PC-9 (cell line): ENCODE data around the gene MANEAL. TPM values are rescaled to one million over a fixed set of nuclear protein-coding genes. Genes with fewer than 3 reads are reported as not detected.

ENCODE experiments used
- BruUV-seq: library from RNA; stranded (reverse); fragments of 400-500 nt; replicated peaks from 2 replicates; lab custom pipeline; 2021; lab: Mats Ljungman, UMichigan
- CTCF ChIA-PET: fragments of 300-600 bp; sonication (Branson Sonifier 250); formaldehyde crosslinking; loops from one replicate; lab custom pipeline; 2022; ENCODE audit warnings: antibody characterized with exemption; lab: Charles Lee
- POLR2A ChIA-PET: fragments of 300-600 bp; sonication (Branson Sonifier 250); formaldehyde crosslinking; loops from one replicate; lab custom pipeline; 2022; ENCODE audit warnings: antibody characterized with exemption; ENCODE audit not compliant: unreplicated experiment; lab: Charles Lee
- DNase-seq, 2 experiments: peaks; one replicate each; pipeline versions ENCODE4 v3.0.0 to v3.0.0-alpha.2; 2015 to 2022; ENCODE audit warnings: mixed read lengths in 1 of 2
- H2AFZ ChIP-seq: fragments of 200-600 bp; sonication (generic); 2 replicates; pipeline ENCODE4 v1.8.1; 2017; ENCODE audit warnings: antibody characterized with exemption
- H3F3A ChIP-seq: fragments of 200-600 bp; sonication (generic); 2 replicates; pipeline ENCODE4 v1.8.1; 2017; ENCODE audit warnings: antibody characterized with exemption, mild to moderate bottlenecking, low read depth; ENCODE audit not compliant: insufficient read depth
- H3K27ac ChIP-seq: fragments of 200-600 bp; sonication (generic); 2 replicates; pipeline ENCODE4 v1.6.1; 2016; ENCODE audit warnings: mixed run types
- H3K27me3 ChIP-seq: fragments of 200-600 bp; sonication (generic); 2 replicates; pipeline ENCODE4 v1.6.1; 2016; ENCODE audit warnings: low read depth, mixed run types; ENCODE audit not compliant: insufficient read depth
- H3K36me3 ChIP-seq: fragments of 200-600 bp; sonication (generic); 2 replicates; pipeline ENCODE4 v1.6.1; 2016; ENCODE audit warnings: low read depth, mixed run types
- H3K4me1 ChIP-seq: fragments of 200-600 bp; sonication (generic); replicated peaks from 2 replicates; pipeline ENCODE4 v1.6.1; 2016; ENCODE audit warnings: mixed run types; ENCODE audit not compliant: insufficient read depth
- H3K4me2 ChIP-seq: fragments of 200-600 bp; sonication (generic); 2 replicates; pipeline ENCODE4 v1.6.1; 2017; ENCODE audit warnings: mixed run types
- H3K4me3 ChIP-seq: fragments of 200-600 bp; sonication (generic); 2 replicates; pipeline ENCODE4 v1.6.1; 2016; ENCODE audit warnings: mixed run types
- H3K79me2 ChIP-seq: fragments of 200-600 bp; sonication (generic); 2 replicates; pipeline ENCODE4 v1.6.1; 2017; ENCODE audit warnings: low read depth, mixed run types
- H3K9me2 ChIP-seq: fragments of 200-600 bp; sonication (generic); 2 replicates; pipeline ENCODE4 v1.8.1; 2017; ENCODE audit warnings: mild to moderate bottlenecking; ENCODE audit not compliant: insufficient read depth
- H3K9me3 ChIP-seq: fragments of 200-600 bp; sonication (generic); 2 replicates; pipeline ENCODE4 v1.8.1; 2016; ENCODE audit warnings: low read depth; ENCODE audit not compliant: insufficient read depth
- H4K20me1 ChIP-seq: fragments of 200-600 bp; sonication (generic); 2 replicates; pipeline ENCODE4 v1.8.1; 2017; ENCODE audit not compliant: insufficient read depth
- EZH2 ChIP-seq: fragments of 200-600 bp; sonication (generic); IDR thresholded peaks from 2 replicates; pipeline ENCODE4 v1.8.0; 2017; ENCODE audit warnings: antibody characterized with exemption, low read depth
- intact Hi-C: fragments of 100-400 bp; cut with micrococcal nuclease; formaldehyde crosslinking; loops from one replicate; pipeline ENCODE4 v1.10.0; 2022; ENCODE audit not compliant: unreplicated experiment
- total RNA-seq: library from RNA; stranded (reverse); gene quantifications from 2 replicates; pipeline ENCODE4 v1.2.3, GENCODE V29; 2021
- TF ChIP-seq, protein P1 (sequence below): fragments of 200-600 bp; sonication (generic); conservative IDR thresholded peaks from 2 replicates; pipeline ENCODE4 v1.6.1; 2017; ENCODE audit warnings: mixed run types, antibody characterized with exemption, mild to moderate bottlenecking, moderate library complexity

MANEAL gene
- total RNA-seq, 1 experiment from 2014 or later: 11.3 TPM

DNA sequence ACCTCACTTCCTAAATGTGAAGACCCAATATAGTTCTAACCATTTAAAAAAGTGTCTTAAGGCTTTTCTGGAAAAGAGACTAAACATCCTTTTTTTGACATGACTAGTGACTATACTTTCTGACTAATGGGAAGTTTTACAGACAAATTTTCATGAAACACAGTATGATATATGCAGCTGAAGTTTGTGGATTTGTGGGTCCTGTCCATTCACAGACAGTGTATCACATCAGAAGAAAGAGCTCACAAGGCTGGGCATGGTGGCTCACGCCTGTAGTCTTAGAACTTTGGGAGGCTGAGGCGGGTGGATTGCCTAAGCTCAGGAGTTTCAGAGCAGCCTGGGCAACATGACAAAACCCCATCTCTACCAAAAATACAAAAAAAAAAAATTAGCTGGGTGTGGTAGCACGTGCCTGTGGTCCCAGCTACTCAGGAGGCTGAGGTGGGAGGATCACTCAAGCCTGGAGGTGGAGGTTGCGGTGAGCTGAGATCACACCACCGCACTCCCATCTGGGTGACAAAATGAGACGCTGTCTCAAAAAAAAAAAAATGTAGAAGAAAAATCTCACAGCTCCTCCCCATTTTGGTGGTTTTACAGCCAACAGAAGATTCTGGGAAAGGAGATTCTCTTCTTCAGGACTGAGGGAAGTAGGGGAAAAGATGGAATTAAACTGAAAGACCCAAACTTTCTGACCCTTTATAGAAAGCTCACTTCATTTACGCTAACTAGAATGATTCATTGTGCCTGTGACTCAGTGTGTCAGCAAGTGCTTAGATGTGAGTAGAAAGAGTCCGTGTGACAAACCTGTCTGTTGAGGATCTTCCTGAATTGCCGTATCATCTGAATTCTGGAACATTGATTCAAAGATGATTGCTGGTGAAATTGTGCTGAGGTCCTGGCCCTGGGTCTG is 29.5 kb downstream of the MANEAL start:
- no peaks in the 10 kb centered on the region for H4K20me1 ChIP-seq
- no peaks in the 10 kb centered on the region for H3K79me2 ChIP-seq
- no peak overlapping the region for H3K27ac ChIP-seq
- ChIA-PET POLR2A (no interaction called here), CTCF (no interaction called here)
- H3K9me2 ChIP-seq: no peaks in the 10 kb centered on the region
- no peak overlapping the region for H3K4me2 ChIP-seq
- no peak overlapping the region for H2AFZ ChIP-seq
- intact Hi-C loops: no loop called here
- BruUV-seq: no TSS peak
- no peaks in the 10 kb centered on the region for H3K4me1 ChIP-seq
- H3K4me3 ChIP-seq: no peak overlapping the region
- H3K9me3 ChIP-seq: no peaks in the 10 kb centered on the region
- no peaks in the 10 kb centered on the region for H3K27me3 ChIP-seq
- peaks cover 4% of the 10 kb centered on the region; the same call in 1 of the 2 replicates for H3F3A ChIP-seq
- TF ChIP-seq, protein P1, sequence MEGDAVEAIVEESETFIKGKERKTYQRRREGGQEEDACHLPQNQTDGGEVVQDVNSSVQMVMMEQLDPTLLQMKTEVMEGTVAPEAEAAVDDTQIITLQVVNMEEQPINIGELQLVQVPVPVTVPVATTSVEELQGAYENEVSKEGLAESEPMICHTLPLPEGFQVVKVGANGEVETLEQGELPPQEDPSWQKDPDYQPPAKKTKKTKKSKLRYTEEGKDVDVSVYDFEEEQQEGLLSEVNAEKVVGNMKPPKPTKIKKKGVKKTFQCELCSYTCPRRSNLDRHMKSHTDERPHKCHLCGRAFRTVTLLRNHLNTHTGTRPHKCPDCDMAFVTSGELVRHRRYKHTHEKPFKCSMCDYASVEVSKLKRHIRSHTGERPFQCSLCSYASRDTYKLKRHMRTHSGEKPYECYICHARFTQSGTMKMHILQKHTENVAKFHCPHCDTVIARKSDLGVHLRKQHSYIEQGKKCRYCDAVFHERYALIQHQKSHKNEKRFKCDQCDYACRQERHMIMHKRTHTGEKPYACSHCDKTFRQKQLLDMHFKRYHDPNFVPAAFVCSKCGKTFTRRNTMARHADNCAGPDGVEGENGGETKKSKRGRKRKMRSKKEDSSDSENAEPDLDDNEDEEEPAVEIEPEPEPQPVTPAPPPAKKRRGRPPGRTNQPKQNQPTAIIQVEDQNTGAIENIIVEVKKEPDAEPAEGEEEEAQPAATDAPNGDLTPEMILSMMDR: no peak
- no peak for TF ChIP-seq EZH2
- peaks cover 32% of the 10 kb centered on the region for H3K36me3 ChIP-seq
- no peak for DNase-seq

DNA sequence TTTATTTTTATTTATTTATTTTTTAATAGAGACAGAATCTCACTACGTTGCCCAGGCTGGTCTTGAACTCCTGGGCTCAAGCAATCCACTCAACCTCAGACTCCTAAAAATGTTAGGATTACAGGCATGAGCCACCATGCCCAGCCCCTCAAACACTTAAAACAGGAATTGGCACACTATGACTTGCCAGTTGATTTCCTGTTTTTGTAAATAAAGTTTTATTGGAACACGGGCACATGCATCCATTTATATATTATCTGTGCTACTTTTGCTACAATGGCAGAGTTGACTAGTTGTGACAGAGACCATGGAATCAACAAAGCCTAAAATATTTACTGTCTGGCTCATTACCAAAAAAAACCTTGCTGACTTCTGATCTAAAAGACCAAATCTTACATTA is 30.4 kb downstream of the MANEAL start:
- no peaks in the 10 kb centered on the region for H4K20me1 ChIP-seq
- peaks cover 4% of the 10 kb centered on the region; the same call in 1 of the 2 replicates for H3F3A ChIP-seq
- no peak for DNase-seq
- CTCF ChIA-PET: no interaction called here
- BruUV-seq: no TSS peak
- H3K27me3 ChIP-seq: no peaks in the 10 kb centered on the region
- no peaks in the 10 kb centered on the region for H3K79me2 ChIP-seq
- H3K4me2 ChIP-seq: no peak overlapping the region
- H3K9me3 ChIP-seq: no peaks in the 10 kb centered on the region
- H3K4me3 ChIP-seq: no peak overlapping the region
- H3K27ac ChIP-seq: no peak overlapping the region
- H3K36me3 ChIP-seq: peaks cover 32% of the 10 kb centered on the region
- intact Hi-C loops: no loop called here
- TF ChIP-seq, protein P1: no peak
- POLR2A ChIA-PET: no interaction called here
- H3K4me1 ChIP-seq: no peaks in the 10 kb centered on the region
- H2AFZ ChIP-seq: no peak overlapping the region
- no peaks in the 10 kb centered on the region for H3K9me2 ChIP-seq

DNA sequence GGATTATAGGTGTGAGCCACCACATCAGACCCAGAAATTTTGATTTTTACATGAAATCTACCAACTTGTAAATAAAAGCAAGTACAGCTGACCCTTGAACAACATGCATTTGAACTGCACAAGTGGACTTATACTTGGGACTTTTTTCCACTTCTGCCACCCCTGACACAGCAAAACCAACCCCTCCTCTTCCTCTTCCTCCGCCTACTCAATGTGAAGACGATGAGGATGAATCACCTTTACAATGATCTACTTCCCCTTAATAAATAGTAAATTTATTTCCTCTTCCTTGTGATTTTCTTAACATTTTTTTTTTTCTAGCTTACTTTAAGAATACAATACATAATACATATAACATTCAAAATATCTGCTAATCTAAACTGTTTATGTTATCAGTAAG is 31.9 kb downstream of the MANEAL start:
- Histone ChIP-seq H4K20me1 (no peaks in the 10 kb centered on the region), H3K27me3 (no peaks in the 10 kb centered on the region), H3K27ac (no peak overlapping the region), H3K36me3 (peaks cover 31% of the 10 kb centered on the region), H3K4me2 (no peak overlapping the region), H3K9me3 (no peaks in the 10 kb centered on the region), H3K4me1 (no peaks in the 10 kb centered on the region), H3K4me3 (no peak overlapping the region), H3F3A (peaks cover 4% of the 10 kb centered on the region; the same call in 1 of the 2 replicates), H3K79me2 (no peaks in the 10 kb centered on the region), H2AFZ (no peak overlapping the region), H3K9me2 (no peaks in the 10 kb centered on the region)
- DNase-seq: no peak
- ChIA-PET POLR2A (no interaction called here), CTCF (interaction anchor here (0.6 kb wide), 1 partner anchor 25 kb away, joined by 4 read pairs; no protein-coding TSS in a partner anchor)
- BruUV-seq: no TSS peak
- intact Hi-C loops: no loop called here
- TF ChIP-seq EZH2: no peak
- TF ChIP-seq, protein P1: no peak
